ENCODE results near the gene PTGES2. TPM values are rescaled to one million over a fixed set of nuclear protein-coding genes. Genes with fewer than 3 reads are reported as not detected.

The PTGES2 gene
- total and polyA plus RNA-seq, 9 of the 15 experiments (the other 6 are each of a cell fraction or from before 2014, with no cell fraction given) = 2.4 to 196 (median 90.1) TPM

GRCh38 chr9:128127990-128128835 is 684 bp upstream of the PTGES2 start (continued):
- TF ChIP-seq, protein P1, sequence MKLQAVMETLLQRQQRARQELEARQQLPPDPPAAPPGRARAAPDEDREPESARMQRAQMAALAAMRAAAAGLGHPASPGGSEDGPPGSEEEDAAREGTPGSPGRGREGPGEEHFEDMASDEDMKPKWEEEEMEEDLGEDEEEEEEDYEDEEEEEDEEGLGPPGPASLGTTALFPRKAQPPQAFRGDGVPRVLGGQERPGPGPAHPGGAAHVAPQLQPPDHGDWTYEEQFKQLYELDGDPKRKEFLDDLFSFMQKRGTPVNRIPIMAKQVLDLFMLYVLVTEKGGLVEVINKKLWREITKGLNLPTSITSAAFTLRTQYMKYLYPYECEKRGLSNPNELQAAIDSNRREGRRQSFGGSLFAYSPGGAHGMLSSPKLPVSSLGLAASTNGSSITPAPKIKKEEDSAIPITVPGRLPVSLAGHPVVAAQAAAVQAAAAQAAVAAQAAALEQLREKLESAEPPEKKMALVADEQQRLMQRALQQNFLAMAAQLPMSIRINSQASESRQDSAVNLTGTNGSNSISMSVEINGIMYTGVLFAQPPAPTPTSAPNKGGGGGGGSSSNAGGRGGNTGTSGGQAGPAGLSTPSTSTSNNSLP (IDR thresholded peaks at IDR 0.05; ENCODE audit: borderline replicate concordance, low read depth, low read length) = no peak
- TF ChIP-seq ZNF436 (CRISPR knock-in tag; IDR thresholded peaks at IDR 0.05) (no peak), ZNF24 (IDR thresholded peaks at IDR 0.05) (no peak), GMEB1 (CRISPR knock-in tag; IDR thresholded peaks at IDR 0.05) (0 out of 2 replicates have a peak, but pooled peaks have one; percentile 25), ARID4B (CRISPR knock-in tag; IDR thresholded peaks at IDR 0.05) (peak; percentile 70), NR2F6 (CRISPR knock-in tag; IDR thresholded peaks at IDR 0.05) (no peak), ZNF146 (CRISPR knock-in tag; IDR thresholded peaks at IDR 0.05; ENCODE audit: unreplicated experiment) (no peak), BCOR (IDR thresholded peaks at IDR 0.05) (no peak), ZBTB7A (IDR thresholded peaks at IDR 0.05; ENCODE audit: borderline replicate concordance, control insufficient read depth, low read depth, low read length) (peak; percentile 4; the same call in 1 of the 2 replicates), HDAC1 (IDR thresholded peaks at IDR 0.05) (peak in 1 of 2 experiments; percentile 81; a peak in 1 of 4 replicates), ZNF431 (CRISPR knock-in tag; IDR thresholded peaks at IDR 0.05) (0 out of 2 replicates have a peak, but pooled peaks have one; percentile 31), GTF2B (IDR thresholded peaks at IDR 0.05; ENCODE audit: extremely low read depth, insufficient read length) (no peak), CEBPG (CRISPR knock-in tag; IDR thresholded peaks at IDR 0.05) (no peak), CEBPG (tag; conservative IDR thresholded peaks at IDR 0.05 in 1 of 2, IDR thresholded peaks at IDR 0.05 in 1 of 2) (no peak), ARID1B (IDR thresholded peaks at IDR 0.05) (peak; percentile 43; the same call in 1 of the 2 replicates)
- TF ChIP-seq, protein P2, sequence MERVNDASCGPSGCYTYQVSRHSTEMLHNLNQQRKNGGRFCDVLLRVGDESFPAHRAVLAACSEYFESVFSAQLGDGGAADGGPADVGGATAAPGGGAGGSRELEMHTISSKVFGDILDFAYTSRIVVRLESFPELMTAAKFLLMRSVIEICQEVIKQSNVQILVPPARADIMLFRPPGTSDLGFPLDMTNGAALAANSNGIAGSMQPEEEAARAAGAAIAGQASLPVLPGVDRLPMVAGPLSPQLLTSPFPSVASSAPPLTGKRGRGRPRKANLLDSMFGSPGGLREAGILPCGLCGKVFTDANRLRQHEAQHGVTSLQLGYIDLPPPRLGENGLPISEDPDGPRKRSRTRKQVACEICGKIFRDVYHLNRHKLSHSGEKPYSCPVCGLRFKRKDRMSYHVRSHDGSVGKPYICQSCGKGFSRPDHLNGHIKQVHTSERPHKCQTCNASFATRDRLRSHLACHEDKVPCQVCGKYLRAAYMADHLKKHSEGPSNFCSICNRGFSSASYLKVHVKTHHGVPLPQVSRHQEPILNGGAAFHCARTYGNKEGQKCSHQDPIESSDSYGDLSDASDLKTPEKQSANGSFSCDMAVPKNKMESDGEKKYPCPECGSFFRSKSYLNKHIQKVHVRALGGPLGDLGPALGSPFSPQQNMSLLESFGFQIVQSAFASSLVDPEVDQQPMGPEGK (CRISPR knock-in tag; IDR thresholded peaks at IDR 0.05; ENCODE audit: borderline replicate concordance) = no peak
